Sigmoid colon (tissue), 7 donors: ENCODE measurements around the gene SRSF4. TPM values are rescaled to one million over a fixed set of nuclear protein-coding genes. Genes with fewer than 3 reads are reported as not detected.

Experiments
- DNase-seq: peaks from one replicate; pipeline ENCODE4 v3.0.0-alpha.2; 2019
- H3K27ac ChIP-seq, 4 donors: fragments of 200-600 bp; sonication (generic); one replicate each; pipeline ENCODE4 v1.5.1; 2016 to 2019; ENCODE audit warnings: mild to moderate bottlenecking in 1 of 4
- H3K27me3 ChIP-seq, 3 donors: fragments of 200-600 bp; sonication (generic); one replicate each; pipeline ENCODE4 v1.5.1; 2019; ENCODE audit warnings: mild to moderate bottlenecking in 1 of 3
- H3K36me3 ChIP-seq, 4 donors: fragments of 200-600 bp; sonication (generic); one replicate each; pipeline ENCODE4 v1.5.1; 2016 to 2019
- H3K4me1 ChIP-seq, 4 donors: fragments of 200-600 bp; sonication (generic); one replicate each; pipeline ENCODE4 v1.5.1; 2017 to 2019
- H3K4me3 ChIP-seq, 4 donors: fragments of 200-600 bp; sonication (generic); one replicate each; pipeline ENCODE4 v1.5.1; 2017 to 2019; ENCODE audit warnings: mild to moderate bottlenecking in 2 of 4, moderate library complexity in 1 of 4
- H3K9me3 ChIP-seq, 4 donors: fragments of 200-600 bp in 3 of 4; sonication (generic) in 3 of 4; one replicate each; pipeline versions ENCODE4 v1.5.1 to v1.6.1; 2013 to 2019
- EP300 ChIP-seq, 4 donors: sonication (generic); formaldehyde crosslinking; IDR thresholded peaks; one replicate each; pipeline ENCODE4 v1.6.1; 2017; ENCODE audit warnings: antibody characterized with exemption in 4 of 4
- POLR2A ChIP-seq, 2 donors: fragments of 450-650 bp; IDR thresholded peaks; one replicate each; pipeline ENCODE4 v1.6.1; 2016; ENCODE audit warnings: antibody characterized with exemption in 2 of 2, mild to moderate bottlenecking in 2 of 2, moderate library complexity in 2 of 2
- POLR2AphosphoS5 ChIP-seq, 4 donors: sonication (generic); formaldehyde crosslinking; IDR thresholded peaks; one replicate each; pipeline ENCODE4 v1.6.1; 2017; ENCODE audit warnings: antibody characterized with exemption in 4 of 4
- WGBS, 2 donors: extraction: QIAGEN DNeasy Blood & Tissue Kit; methylation state at CpG; one replicate each; pipeline ENCODE4 v1.1.7; 2013; 5-methylcytosine and 5-hydroxymethylcytosine counted together
- intact Hi-C: fragments of 100-400 bp; cut with DNase I; formaldehyde crosslinking; loops from one replicate; pipeline ENCODE4 v1.15.1; 2023
- polyA plus RNA-seq, 3 donors: library from polyadenylated mRNA; stranded (reverse); fragments of 200-250 nt; gene quantifications; one replicate each; pipeline ENCODE4 v1.2.3, GENCODE V29; 2013
- total RNA-seq, 4 donors: library from RNA; depleted of rRNA; stranded (reverse); fragments of >200 nt; gene quantifications; one replicate each; pipeline ENCODE4 v1.1.0, GENCODE V29; 2016
- TF ChIP-seq, protein P1 (sequence below), 4 experiments: fragments of 450-650 bp in 3 of 4; fragments of 200-600 bp in 1 of 4; IDR thresholded peaks; one replicate each; pipeline ENCODE4 v1.5.1; 2016 to 2019; ENCODE audit warnings: antibody characterized with exemption in 4 of 4, mild to moderate bottlenecking in 3 of 4, moderate library complexity in 2 of 4
- donor health status: healthy with polysubstance abuse.
- donor health status: Bipolar disorder and iron deficiency.
- donor health status: healthy.

Gene SRSF4
- total and polyA plus RNA-seq, 7 donors, result 41.4 to 110 (median 80.3) TPM

DNA sequence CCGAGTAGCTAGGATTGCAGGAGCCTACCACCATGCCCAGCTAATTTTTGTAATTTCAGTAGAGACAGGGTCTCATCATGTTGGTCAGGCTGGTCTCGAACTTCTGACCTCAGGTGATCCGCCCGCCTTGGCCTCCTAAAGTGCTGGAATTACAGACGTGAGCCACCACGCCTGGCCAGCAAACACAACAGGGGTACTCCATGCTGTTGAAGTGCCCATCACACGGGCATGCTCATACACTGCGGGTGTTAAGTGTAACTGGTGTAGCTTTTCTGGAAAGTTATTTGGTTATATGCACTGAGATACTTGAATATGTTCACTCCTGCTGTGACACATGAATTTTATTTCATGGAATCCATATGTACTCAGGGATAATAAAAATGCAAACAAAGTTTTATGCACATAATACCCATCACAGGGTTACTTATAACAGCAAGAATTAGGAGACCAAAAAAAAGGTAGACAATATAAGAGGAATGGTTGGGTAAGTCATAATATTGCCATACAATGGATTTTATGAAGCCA is 9.2 kb downstream of the SRSF4 start:
- Histone ChIP-seq H3K9me3 (no peaks in the 10 kb centered on the region), H3K4me3 (no peak overlapping the region), H3K27me3 (no peaks in the 10 kb centered on the region), H3K27ac (no peak overlapping the region), H3K36me3 (peaks cover 0 to 9% (median 0%) of the 10 kb centered on the region in 4 donors), H3K4me1 (peaks cover 0 to 55% (median 48%) of the 10 kb centered on the region in 4 donors)
- TF ChIP-seq POLR2A (IDR thresholded peaks at IDR 0.05) (no peak), EP300 (IDR thresholded peaks at IDR 0.05) (no peak), POLR2AphosphoS5 (IDR thresholded peaks at IDR 0.05) (no peak)
- TF ChIP-seq, protein P1, sequence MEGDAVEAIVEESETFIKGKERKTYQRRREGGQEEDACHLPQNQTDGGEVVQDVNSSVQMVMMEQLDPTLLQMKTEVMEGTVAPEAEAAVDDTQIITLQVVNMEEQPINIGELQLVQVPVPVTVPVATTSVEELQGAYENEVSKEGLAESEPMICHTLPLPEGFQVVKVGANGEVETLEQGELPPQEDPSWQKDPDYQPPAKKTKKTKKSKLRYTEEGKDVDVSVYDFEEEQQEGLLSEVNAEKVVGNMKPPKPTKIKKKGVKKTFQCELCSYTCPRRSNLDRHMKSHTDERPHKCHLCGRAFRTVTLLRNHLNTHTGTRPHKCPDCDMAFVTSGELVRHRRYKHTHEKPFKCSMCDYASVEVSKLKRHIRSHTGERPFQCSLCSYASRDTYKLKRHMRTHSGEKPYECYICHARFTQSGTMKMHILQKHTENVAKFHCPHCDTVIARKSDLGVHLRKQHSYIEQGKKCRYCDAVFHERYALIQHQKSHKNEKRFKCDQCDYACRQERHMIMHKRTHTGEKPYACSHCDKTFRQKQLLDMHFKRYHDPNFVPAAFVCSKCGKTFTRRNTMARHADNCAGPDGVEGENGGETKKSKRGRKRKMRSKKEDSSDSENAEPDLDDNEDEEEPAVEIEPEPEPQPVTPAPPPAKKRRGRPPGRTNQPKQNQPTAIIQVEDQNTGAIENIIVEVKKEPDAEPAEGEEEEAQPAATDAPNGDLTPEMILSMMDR (IDR thresholded peaks at IDR 0.05), result no peak
- DNase-seq, result no peak
- intact Hi-C loops, result loop anchor here (10.0 kb wide), 1 partner anchor 118 kb away; no protein-coding TSS in a partner anchor
- WGBS, 2 donors, result 86 to 93% methylated on average over 8 of the region's 8 CpGs

DNA sequence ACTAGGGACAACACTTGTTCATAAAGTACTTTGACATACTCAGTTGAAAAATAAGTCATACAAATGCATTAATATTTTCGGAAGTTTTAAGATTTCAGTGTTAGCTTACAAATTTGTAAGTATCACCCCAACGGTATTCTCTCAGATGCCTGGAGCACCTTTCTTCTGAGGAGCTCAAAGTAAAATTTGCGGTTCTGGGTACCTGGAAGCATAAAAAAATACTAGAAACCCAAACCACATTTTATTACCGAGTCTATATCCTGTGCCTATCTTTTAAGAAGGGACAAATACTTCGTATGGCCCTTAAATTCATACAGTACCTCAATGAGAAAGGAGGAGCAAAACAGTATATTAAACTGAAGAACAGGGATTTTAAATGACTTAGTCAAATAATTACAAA is 10.2 kb downstream of the SRSF4 start:
- H3K4me1 ChIP-seq, result peaks cover 0 to 49% (median 44%) of the 10 kb centered on the region in 4 donors
- DNase-seq, result no peak
- no peak overlapping the region for H3K4me3 ChIP-seq
- H3K9me3 ChIP-seq, result no peaks in the 10 kb centered on the region
- H3K36me3 ChIP-seq, result peaks cover 0 to 18% (median 3%) of the 10 kb centered on the region in 4 donors
- no peak overlapping the region for H3K27ac ChIP-seq
- no peak for TF ChIP-seq EP300 (IDR thresholded peaks at IDR 0.05)
- no peak for TF ChIP-seq POLR2AphosphoS5 (IDR thresholded peaks at IDR 0.05)
- no peak for TF ChIP-seq POLR2A (IDR thresholded peaks at IDR 0.05)
- TF ChIP-seq, protein P1 (IDR thresholded peaks at IDR 0.05), result no peak
- no peaks in the 10 kb centered on the region for H3K27me3 ChIP-seq
- 78 to 86% methylated on average over 5 of the region's 5 CpGs for WGBS, 2 donors
- intact Hi-C loops, result loop anchor here (10.0 kb wide), 1 partner anchor 117 kb away; no protein-coding TSS in a partner anchor

DNA sequence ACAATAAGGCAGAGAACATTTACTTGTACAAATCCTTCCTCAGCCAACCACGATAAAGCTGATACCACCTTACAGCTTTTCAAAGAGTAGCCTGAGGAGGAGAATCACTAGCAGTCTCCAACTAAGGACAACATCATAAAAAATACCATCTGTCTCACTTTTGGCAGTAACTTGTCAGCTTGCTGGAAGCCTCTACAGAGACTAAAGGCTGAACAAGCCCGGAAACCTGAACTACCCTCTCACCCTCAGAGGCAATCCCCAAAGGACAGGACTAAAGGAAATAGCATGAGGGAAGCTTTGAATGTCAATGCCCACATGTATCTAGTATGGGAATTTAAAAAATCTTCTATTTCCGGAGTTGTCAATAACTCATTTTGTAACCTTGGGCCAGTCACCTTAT is 10.6 kb downstream of the SRSF4 start:
- peaks cover 0 to 49% (median 42%) of the 10 kb centered on the region in 4 donors for H3K4me1 ChIP-seq

DNA sequence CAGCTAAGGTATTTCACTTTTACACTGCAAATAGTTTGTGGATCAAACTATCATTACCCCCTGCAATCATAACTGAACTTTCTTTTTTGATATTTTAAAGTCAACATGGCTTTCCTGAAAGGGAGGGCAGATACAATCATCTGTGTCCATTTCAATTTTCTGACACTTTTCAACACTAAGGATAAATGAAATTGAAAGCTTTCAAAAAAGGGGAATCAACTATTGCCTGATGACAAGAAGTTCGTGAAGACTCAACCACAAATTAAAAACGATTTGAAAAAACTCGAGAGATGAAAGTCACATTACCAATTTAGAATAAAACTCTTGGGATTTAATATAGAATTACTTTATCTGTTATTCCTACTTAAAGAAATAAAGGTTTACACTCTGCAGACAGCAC is 11.7 kb downstream of the SRSF4 start:
- H3K27me3 ChIP-seq, result no peaks in the 10 kb centered on the region
- no peaks in the 10 kb centered on the region for H3K9me3 ChIP-seq
- intact Hi-C loops, result loop anchor here (10.0 kb wide), 1 partner anchor 115 kb away; no protein-coding TSS in a partner anchor
- no peak overlapping the region for H3K4me3 ChIP-seq
- H3K4me1 ChIP-seq, result peaks cover 0 to 49% (median 39%) of the 10 kb centered on the region in 4 donors
- WGBS, 2 donors, result 63 to 75% methylated on average over 3 of the region's 3 CpGs
- no peak overlapping the region for H3K27ac ChIP-seq
- no peak for TF ChIP-seq POLR2A (IDR thresholded peaks at IDR 0.05)
- no peak for TF ChIP-seq EP300 (IDR thresholded peaks at IDR 0.05)
- TF ChIP-seq, protein P1 (IDR thresholded peaks at IDR 0.05), result no peak
- TF ChIP-seq POLR2AphosphoS5 (IDR thresholded peaks at IDR 0.05), result no peak
- DNase-seq, result no peak
- H3K36me3 ChIP-seq, result peaks cover 0 to 33% (median 11%) of the 10 kb centered on the region in 4 donors

More for the DNA sequence above, 10.6 kb downstream of the SRSF4 start:
- TF ChIP-seq, protein P1 (IDR thresholded peaks at IDR 0.05), result no peak
- no peak for TF ChIP-seq EP300 (IDR thresholded peaks at IDR 0.05)
- no peak for TF ChIP-seq POLR2AphosphoS5 (IDR thresholded peaks at IDR 0.05)
- TF ChIP-seq POLR2A (IDR thresholded peaks at IDR 0.05), result no peak
- intact Hi-C loops, result loop anchor here (10.0 kb wide), 1 partner anchor 116 kb away; no protein-coding TSS in a partner anchor
- WGBS, 2 donors, result 38 to 39% methylated on average over 3 of the region's 3 CpGs
- Histone ChIP-seq H3K27me3 (no peaks in the 10 kb centered on the region), H3K9me3 (no peaks in the 10 kb centered on the region), H3K27ac (peak overlapping the region in 1 of 4 donors; percentile 1), H3K4me3 (no peak overlapping the region), H3K36me3 (peaks cover 0 to 22% (median 6%) of the 10 kb centered on the region in 4 donors)
- no peak for DNase-seq
